Measurements from ENCODE around the gene OR52E4.

The OR52E4 gene

GRCh38 chr11:5880329-5880728, at the start of gene OR52E4:
OR52E4 (plus strand) TSS chr11:5880629; CDS start chr11:5884293, 3,664 bp downstream.
- no peaks in the 10 kb centered on the region for H3K36me3 Mint-ChIP-seq
- no peak within 1 kb of the TSS for H3K4me3 Mint-ChIP-seq
- H3K27me3 Mint-ChIP-seq, result peaks cover 3% of the 10 kb centered on the region
- H3K4me1 Mint-ChIP-seq (ENCODE audit: low read depth), result no peaks in the 10 kb centered on the region
- no peak within 1 kb of the TSS for H3K27ac Mint-ChIP-seq
- H3K9me3 Mint-ChIP-seq (ENCODE audit: low read depth), result no peaks in the 10 kb centered on the region

GRCh38 chr11:5831196-5831829, 49.1 kb upstream of the OR52E4 start:
- H3K9me3 Mint-ChIP-seq (ENCODE audit: low read depth), result no peaks in the 10 kb centered on the region
- H3K36me3 Mint-ChIP-seq, result no peaks in the 10 kb centered on the region
- H3K4me1 Mint-ChIP-seq (ENCODE audit: low read depth), result no peaks in the 10 kb centered on the region
- no peak overlapping the region for H3K4me3 Mint-ChIP-seq
- peaks cover 10% of the 10 kb centered on the region for H3K27me3 Mint-ChIP-seq
- H3K27ac Mint-ChIP-seq, result no peak overlapping the region

GRCh38 chr11:5833446-5833845, 47.0 kb upstream of the OR52E4 start:
- Mint-ChIP-seq H3K27ac (no peak overlapping the region), H3K27me3 (peaks cover 23% of the 10 kb centered on the region), H3K4me3 (no peak overlapping the region), H3K36me3 (no peaks in the 10 kb centered on the region), H3K9me3 (ENCODE audit: low read depth) (no peaks in the 10 kb centered on the region), H3K4me1 (ENCODE audit: low read depth) (no peaks in the 10 kb centered on the region)

- Mint-ChIP-seq H3K36me3 (no peaks in the 10 kb centered on the region), H3K4me1 (ENCODE audit: low read depth) (no peaks in the 10 kb centered on the region), H3K27ac (no peak overlapping the region), H3K27me3 (peaks cover 31% of the 10 kb centered on the region), H3K4me3 (no peak overlapping the region), H3K9me3 (ENCODE audit: low read depth) (no peaks in the 10 kb centered on the region)
Measured at GRCh38 chr11:5837695-5838094, 42.7 kb upstream of the OR52E4 start.

- Mint-ChIP-seq H3K4me1 (ENCODE audit: low read depth) (no peaks in the 10 kb centered on the region), H3K36me3 (no peaks in the 10 kb centered on the region), H3K27ac (no peak within 1 kb of the TSS), H3K27me3 (peaks cover 29% of the 10 kb centered on the region), H3K9me3 (ENCODE audit: low read depth) (no peaks in the 10 kb centered on the region), H3K4me3 (no peak within 1 kb of the TSS)
Measured at GRCh38 chr11:5841797-5842196, 38.6 kb upstream of the OR52E4 start, which contains the start of gene OR52E6. OR52E6 (minus strand) TSS chr11:5841897; CDS start chr11:5841897, 0 bp downstream.

DNA sequence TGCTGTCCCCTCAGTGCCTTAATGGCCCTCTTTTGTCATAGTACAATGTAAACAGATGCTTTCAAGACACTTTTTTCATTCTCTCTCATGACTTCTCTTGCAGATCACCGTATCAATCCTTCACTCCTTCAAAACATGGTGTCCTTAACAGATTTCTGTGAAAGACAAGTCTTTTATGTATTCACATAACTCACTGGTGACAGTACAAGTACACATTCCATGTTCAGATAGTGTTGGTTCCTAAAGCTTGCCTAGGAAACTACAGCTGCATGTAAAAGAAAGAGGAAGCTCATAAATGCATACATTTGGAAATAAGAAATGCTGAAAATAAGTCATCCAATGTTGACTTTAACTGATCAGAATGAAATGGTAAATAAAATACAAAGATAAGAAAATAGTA, 33.7 kb upstream of the OR52E4 start:
- Mint-ChIP-seq H3K4me3 (no peak overlapping the region), H3K9me3 (ENCODE audit: low read depth) (no peaks in the 10 kb centered on the region), H3K27me3 (peaks cover 7% of the 10 kb centered on the region), H3K27ac (no peak overlapping the region), H3K4me1 (ENCODE audit: low read depth) (no peaks in the 10 kb centered on the region), H3K36me3 (no peaks in the 10 kb centered on the region)

DNA sequence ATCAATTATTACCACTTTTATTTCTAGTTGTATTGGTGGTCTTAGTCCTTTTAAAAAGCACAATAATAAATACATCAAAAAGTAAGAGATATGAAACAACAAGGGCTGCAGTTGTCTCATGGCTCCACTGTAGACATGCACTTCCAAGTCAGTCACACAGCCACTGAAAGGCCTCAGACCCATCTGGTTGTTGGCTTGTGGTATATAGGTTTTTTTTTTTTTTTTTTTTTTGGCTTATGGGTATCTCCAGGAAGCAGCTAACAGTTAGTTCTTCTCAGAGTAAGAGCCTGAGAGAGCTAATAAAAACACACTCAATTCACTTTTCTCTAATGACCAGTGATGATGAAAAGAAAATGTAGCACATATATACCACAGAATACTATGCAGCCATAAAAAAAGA, 32.7 kb upstream of the OR52E4 start:
- H3K9me3 Mint-ChIP-seq (ENCODE audit: low read depth), result no peaks in the 10 kb centered on the region
- no peaks in the 10 kb centered on the region for H3K4me1 Mint-ChIP-seq (ENCODE audit: low read depth)
- H3K27ac Mint-ChIP-seq, result no peak overlapping the region
- no peaks in the 10 kb centered on the region for H3K36me3 Mint-ChIP-seq
- peaks cover 7% of the 10 kb centered on the region for H3K27me3 Mint-ChIP-seq
- H3K4me3 Mint-ChIP-seq, result no peak overlapping the region

DNA sequence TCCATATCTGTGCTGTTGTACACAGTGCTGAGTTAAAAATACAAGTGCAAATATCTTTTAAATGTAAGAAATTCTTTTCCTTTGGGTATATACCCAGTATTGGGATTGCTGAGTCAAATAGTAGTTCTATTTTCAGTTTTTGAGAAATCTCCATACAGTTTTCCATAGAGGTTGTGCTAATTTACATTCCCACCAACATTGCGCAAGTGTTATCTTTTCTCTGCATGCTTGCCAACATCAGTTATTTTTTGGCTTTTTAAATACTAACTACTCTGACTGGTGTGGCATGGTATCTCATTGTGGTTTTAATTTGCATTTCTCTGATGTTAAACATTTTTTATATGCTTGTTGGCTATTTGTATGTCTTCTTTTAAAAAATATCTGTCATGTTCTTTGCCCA, 29.4 kb upstream of the OR52E4 start:
- Mint-ChIP-seq H3K36me3 (no peaks in the 10 kb centered on the region), H3K9me3 (ENCODE audit: low read depth) (no peaks in the 10 kb centered on the region), H3K4me3 (no peak overlapping the region), H3K27me3 (peaks cover 11% of the 10 kb centered on the region), H3K27ac (no peak overlapping the region), H3K4me1 (ENCODE audit: low read depth) (no peaks in the 10 kb centered on the region)

- no peak within 1 kb of the TSS for H3K27ac Mint-ChIP-seq
- no peak within 1 kb of the TSS for H3K4me3 Mint-ChIP-seq
- H3K36me3 Mint-ChIP-seq, result no peaks in the 10 kb centered on the region
- no peaks in the 10 kb centered on the region for H3K4me1 Mint-ChIP-seq (ENCODE audit: low read depth)
- H3K27me3 Mint-ChIP-seq, result peaks cover 8% of the 10 kb centered on the region
- no peaks in the 10 kb centered on the region for H3K9me3 Mint-ChIP-seq (ENCODE audit: low read depth)
Measured at GRCh38 chr11:5857590-5857989, 22.8 kb upstream of the OR52E4 start, which contains the start of gene OR52E8. OR52E8 (minus strand) TSS chr11:5857690; CDS start chr11:5857690, 0 bp downstream.

DNA sequence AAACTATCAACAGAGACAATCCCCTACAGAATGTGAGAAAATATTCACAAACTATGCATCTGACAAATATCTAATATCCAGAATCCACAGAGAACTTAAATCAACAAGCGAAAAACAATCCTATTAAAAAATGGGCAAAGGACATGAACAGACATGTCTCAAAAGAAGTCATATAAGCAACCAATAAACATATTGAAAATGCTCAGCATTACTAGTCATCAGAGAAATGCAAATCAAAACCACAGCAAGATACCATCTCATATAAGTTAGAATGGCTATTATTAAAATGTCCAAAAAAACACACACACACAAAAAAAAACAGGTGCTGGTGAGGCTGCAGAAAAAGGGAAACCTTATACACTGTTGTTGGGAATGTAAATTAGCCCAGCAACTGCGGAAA, 14.6 kb upstream of the OR52E4 start:
- H3K27me3 Mint-ChIP-seq, result peaks cover 14% of the 10 kb centered on the region
- no peak overlapping the region for H3K4me3 Mint-ChIP-seq
- no peak overlapping the region for H3K27ac Mint-ChIP-seq
- H3K9me3 Mint-ChIP-seq (ENCODE audit: low read depth), result peaks cover 5% of the 10 kb centered on the region
- no peaks in the 10 kb centered on the region for H3K4me1 Mint-ChIP-seq (ENCODE audit: low read depth)
- H3K36me3 Mint-ChIP-seq, result no peaks in the 10 kb centered on the region

- Mint-ChIP-seq H3K36me3 (no peaks in the 10 kb centered on the region), H3K9me3 (ENCODE audit: low read depth) (no peaks in the 10 kb centered on the region), H3K27ac (no peak overlapping the region), H3K27me3 (peaks cover 3% of the 10 kb centered on the region), H3K4me3 (no peak overlapping the region), H3K4me1 (ENCODE audit: low read depth) (no peaks in the 10 kb centered on the region)
Measured at GRCh38 chr11:5878564-5878963, 1.9 kb upstream of the OR52E4 start.

DNA sequence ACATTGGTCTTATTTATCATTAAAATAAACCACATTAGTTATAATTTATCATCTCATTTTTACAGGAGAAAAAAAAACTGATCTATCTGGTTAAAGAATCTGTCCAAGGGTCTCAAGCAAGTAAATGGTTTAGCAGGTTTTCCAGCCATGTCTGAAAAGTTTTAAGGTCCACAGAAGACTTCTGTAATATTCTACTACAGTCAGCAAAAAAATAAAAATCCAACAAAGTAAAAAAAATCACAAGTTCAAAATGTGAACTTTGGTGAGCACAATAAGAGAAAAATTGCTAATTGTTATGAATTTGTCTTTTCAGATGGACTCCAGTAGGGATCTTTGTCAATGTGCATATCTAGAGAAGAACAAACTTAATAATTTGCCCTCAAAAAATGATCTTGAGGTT, 1.3 kb downstream of the OR52E4 start:
- H3K4me1 Mint-ChIP-seq (ENCODE audit: low read depth), result no peaks in the 10 kb centered on the region
- H3K9me3 Mint-ChIP-seq (ENCODE audit: low read depth), result no peaks in the 10 kb centered on the region
- no peak overlapping the region for H3K4me3 Mint-ChIP-seq
- H3K27ac Mint-ChIP-seq, result no peak overlapping the region
- peaks cover 3% of the 10 kb centered on the region for H3K27me3 Mint-ChIP-seq
- no peaks in the 10 kb centered on the region for H3K36me3 Mint-ChIP-seq

GRCh38 chr11:5887172-5887571, 6.7 kb downstream of the OR52E4 start:
- Mint-ChIP-seq H3K9me3 (ENCODE audit: low read depth) (no peaks in the 10 kb centered on the region), H3K27ac (no peak overlapping the region), H3K4me1 (ENCODE audit: low read depth) (no peaks in the 10 kb centered on the region), H3K36me3 (no peaks in the 10 kb centered on the region), H3K27me3 (peaks cover 1% of the 10 kb centered on the region), H3K4me3 (no peak overlapping the region)

DNA sequence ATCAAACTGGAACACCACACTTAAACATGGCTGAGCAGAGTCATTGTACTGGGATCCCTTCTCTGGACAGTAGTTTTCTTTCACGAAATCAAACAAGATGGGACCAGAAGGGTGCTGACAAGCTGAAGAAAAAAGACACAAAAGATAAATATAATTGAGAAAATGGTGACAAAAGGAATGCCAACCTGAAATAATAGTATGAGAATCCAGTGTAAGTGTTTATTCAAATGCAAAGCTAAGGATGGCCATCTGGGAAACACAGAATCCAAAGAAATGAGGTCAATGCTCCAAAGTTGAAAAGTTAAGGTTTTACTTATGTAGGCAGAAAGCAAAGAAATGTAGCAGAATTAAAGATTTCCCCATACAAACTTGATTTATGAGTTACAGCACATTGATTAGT, 7.2 kb downstream of the OR52E4 start:
- Mint-ChIP-seq H3K27ac (no peak overlapping the region), H3K4me3 (no peak overlapping the region), H3K27me3 (no peaks in the 10 kb centered on the region), H3K4me1 (ENCODE audit: low read depth) (no peaks in the 10 kb centered on the region), H3K36me3 (no peaks in the 10 kb centered on the region), H3K9me3 (ENCODE audit: low read depth) (no peaks in the 10 kb centered on the region)

- H3K9me3 Mint-ChIP-seq (ENCODE audit: low read depth), result no peaks in the 10 kb centered on the region
- peaks cover 5% of the 10 kb centered on the region for H3K27me3 Mint-ChIP-seq
- no peak overlapping the region for H3K27ac Mint-ChIP-seq
- H3K4me1 Mint-ChIP-seq (ENCODE audit: low read depth), result no peaks in the 10 kb centered on the region
- no peak overlapping the region for H3K4me3 Mint-ChIP-seq
- H3K36me3 Mint-ChIP-seq, result no peaks in the 10 kb centered on the region
Measured at GRCh38 chr11:5891216-5891800, 10.9 kb downstream of the OR52E4 start.

- no peak within 1 kb of the TSS for H3K4me3 Mint-ChIP-seq
Measured at GRCh38 chr11:5892908-5893307, 12.5 kb downstream of the OR52E4 start, which contains the start of gene OR52E5. OR52E5 (plus strand) TSS chr11:5893208; CDS start chr11:5900777, 7,569 bp downstream.

More at GRCh38 chr11:5892908-5893307, 12.5 kb downstream of the OR52E4 start, which contains the start of gene OR52E5:
- Mint-ChIP-seq H3K27ac (no peak within 1 kb of the TSS), H3K27me3 (peaks cover 5% of the 10 kb centered on the region), H3K36me3 (no peaks in the 10 kb centered on the region), H3K9me3 (ENCODE audit: low read depth) (no peaks in the 10 kb centered on the region), H3K4me1 (ENCODE audit: low read depth) (no peaks in the 10 kb centered on the region)
